Erythroblast (primary cell): ENCODE results near the gene BARD1.

Experiments
- GATA1 ChIP-seq: IDR thresholded peaks from 2 replicates; pipeline ENCODE4 v1.6.1; 2011; ENCODE audit warnings: low read depth, mild to moderate bottlenecking, control low read depth, low read length, moderate library complexity
- POLR2A ChIP-seq: IDR thresholded peaks from 2 replicates; pipeline ENCODE4 v1.6.1; 2011; ENCODE audit warnings: mild to moderate bottlenecking, low read length

DNA sequence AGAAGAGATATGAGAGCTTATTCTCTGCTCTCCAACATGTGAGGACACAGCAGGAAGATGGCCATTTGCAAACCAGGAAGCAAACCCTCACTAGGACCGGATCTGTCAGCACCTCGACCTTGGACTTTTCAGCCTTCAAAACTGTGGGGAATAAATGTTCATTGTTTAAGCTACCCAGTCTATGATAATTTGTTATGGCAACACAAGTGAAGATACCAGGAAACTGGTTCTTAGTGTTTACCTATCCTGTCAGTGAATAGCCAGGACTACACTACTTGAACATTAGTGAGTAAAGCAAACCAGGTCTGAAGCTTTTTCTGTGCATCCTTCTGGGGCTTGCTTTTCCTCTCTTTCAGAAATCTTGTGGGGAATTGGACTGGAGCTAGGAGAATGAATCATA, 44.4 kb upstream of the BARD1 start:
- TF ChIP-seq POLR2A (no peak), GATA1 (no peak)
